Naive thymus-derived CD8-positive, alpha-beta T cell (primary cell): ENCODE measurements around the gene PLOD3. TPM values are rescaled to one million over a fixed set of nuclear protein-coding genes. Genes with fewer than 3 reads are reported as not detected.
A peak's percentile ranks its signal among the peaks of the same experiment; 100 is the strongest.

Experiments
- ATAC-seq, 2 donors: fragments of 150-1000 bp; cut with Tn5 transposase in 1 of 2; sonication (Bioruptor Pico), chemical (Tn5 transposase) in 1 of 2; 1 replicate in 1 of 2; 2 replicates in 1 of 2; pipeline ENCODE4 v1.10.0; 2021; ENCODE audit warnings: mild to moderate bottlenecking in 2 of 2, moderate library complexity in 2 of 2
- POLR2A ChIA-PET: fragments of 350-600 bp; sonication (Branson Sonifier 250); formaldehyde crosslinking; loops from one replicate; lab custom pipeline; 2021; ENCODE audit warnings: antibody characterized with exemption; lab: Charles Lee
- DNase-seq, 10 donors: peaks; one replicate each; pipeline versions ENCODE4 v3.0.0 to v3.0.0-alpha.2; 2020 to 2022
- H3K27ac Mint-ChIP-seq, 10 donors: one replicate each; pipeline ENCODE4 v1.8.0; 2020 to 2022; ENCODE audit warnings: mild to moderate bottlenecking in 10 of 10, mixed read lengths in 10 of 10, moderate library complexity in 4 of 10, inconsistent platforms in 1 of 10
- H3K27me3 Mint-ChIP-seq, 5 donors: one replicate each; pipeline ENCODE4 v1.8.0; 2021 to 2022; ENCODE audit warnings: mixed read lengths in 5 of 5
- H3K36me3 Mint-ChIP-seq, 3 donors: one replicate each; pipeline ENCODE4 v1.8.0; 2020 to 2022; ENCODE audit warnings: mixed read lengths in 3 of 3, mild to moderate bottlenecking in 2 of 3, inconsistent platforms in 1 of 3
- H3K4me1 Mint-ChIP-seq, 4 donors: one replicate each; pipeline ENCODE4 v1.8.0; 2021 to 2022; ENCODE audit warnings: mixed read lengths in 4 of 4
- H3K4me3 Mint-ChIP-seq, 10 donors: one replicate each; pipeline ENCODE4 v1.8.0; 2020 to 2022; ENCODE audit warnings: mild to moderate bottlenecking in 10 of 10, mixed read lengths in 10 of 10, moderate library complexity in 6 of 10, inconsistent platforms in 1 of 10
- H3K9me3 Mint-ChIP-seq, 9 donors: one replicate each; pipeline ENCODE4 v1.8.0; 2020 to 2022; ENCODE audit warnings: mixed read lengths in 9 of 9, mild to moderate bottlenecking in 3 of 9, inconsistent platforms in 1 of 9, moderate library complexity in 1 of 9
- polyA plus RNA-seq, 3 donors: library from polyadenylated mRNA; unstranded; fragments of 300-500 nt; fragmentation: Illumina TruSeq; gene quantifications; one replicate each; pipeline ENCODE4 v1.2.3, GENCODE V29; 2021
- total RNA-seq, 8 experiments: library from RNA in 2 of 8; stranded (reverse) in 2 of 8; gene quantifications; one replicate each; pipeline ENCODE4 v1.2.3 and lab custom pipeline; 2021 to 2026

Gene PLOD3
- total and polyA plus RNA-seq, 5 experiments from 2014 or later, result 8.4 to 34.1 (median 12.4) TPM

- POLR2A ChIA-PET, result interaction anchor here (0.6 to 1.9 kb wide), 2 partner anchors 10 to 125 kb away, joined by 3 to 6 read pairs; no protein-coding TSS in a partner anchor
- H3K4me1 Mint-ChIP-seq, result peaks cover 44 to 64% (median 62%) of the 10 kb centered on the region in 4 donors
- H3K27me3 Mint-ChIP-seq, result peaks cover 40 to 77% (median 54%) of the 10 kb centered on the region in 5 donors
- H3K4me3 Mint-ChIP-seq, result peak overlapping the region; percentile 50 to 99 (median 76)
- ATAC-seq (no peak), DNase-seq (no peak)
- H3K36me3 Mint-ChIP-seq, result peaks cover 0 to 6% (median 3%) of the 10 kb centered on the region in 3 donors
- no peaks in the 10 kb centered on the region for H3K9me3 Mint-ChIP-seq
- H3K27ac Mint-ChIP-seq, result peak overlapping the region in 5 of 10 donors; percentile 48 to 95 (median 89)
Observed at GRCh38 chr7:101165958-101166647, 51.3 kb downstream of the PLOD3 start.

DNA sequence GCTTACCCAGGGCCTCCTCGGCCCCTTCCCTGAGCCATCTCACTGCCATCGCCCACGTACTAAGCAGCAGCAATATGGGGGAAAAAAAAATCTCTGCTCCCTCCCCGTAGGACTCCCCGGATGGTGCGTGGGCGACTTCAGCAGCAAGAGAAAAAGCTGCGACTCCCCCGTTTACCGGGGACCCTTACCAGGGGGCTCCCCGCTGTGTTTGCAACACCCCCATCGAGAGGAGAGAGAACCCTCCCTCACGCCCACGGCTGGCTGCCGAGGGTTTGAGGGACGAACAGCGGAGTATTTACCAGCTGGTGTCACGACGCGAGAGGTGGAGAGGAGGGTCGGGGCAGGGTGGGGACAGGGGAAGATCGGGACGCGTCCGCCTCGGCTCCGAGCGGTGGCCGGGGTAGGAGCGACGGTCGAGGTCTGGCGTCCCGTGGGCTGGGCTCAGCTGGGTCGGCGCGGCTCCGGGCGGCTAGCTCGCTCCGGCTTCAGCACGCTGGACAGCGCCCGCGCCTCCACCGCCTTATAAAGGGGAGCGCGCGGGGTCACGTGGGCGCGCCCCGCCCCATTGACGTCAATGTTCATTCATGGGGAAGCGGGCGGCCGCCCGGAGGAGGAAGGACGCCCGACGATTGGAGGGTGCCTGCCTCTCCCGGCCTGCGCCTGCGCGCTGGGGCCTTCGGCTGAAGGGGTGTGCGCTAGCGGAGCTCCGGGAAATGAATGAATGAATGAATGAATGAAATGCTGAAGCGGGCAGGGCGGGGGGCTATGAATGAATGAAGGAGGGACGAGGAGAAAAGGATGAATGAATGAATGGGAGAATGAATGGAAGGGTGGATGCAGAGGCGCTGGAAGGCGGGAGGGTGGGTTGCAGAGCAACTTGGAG lies 52.1 kb downstream of the PLOD3 start, which contains the start of gene VGF:
Gene VGF (minus strand): TSS at position 495 of the 883 bp plus-strand sequence. CDS start 726 bp downstream, outside the sequence.
- peaks cover 36 to 57% (median 54%) of the 10 kb centered on the region in 4 donors for H3K4me1 Mint-ChIP-seq

GRCh38 chr7:101164071-101164840 lies 53.1 kb downstream of the PLOD3 start:
- peaks cover 0 to 19% (median 6%) of the 10 kb centered on the region in 3 donors for H3K36me3 Mint-ChIP-seq
- no peaks in the 10 kb centered on the region for H3K9me3 Mint-ChIP-seq
- ATAC-seq (no peak), DNase-seq (no peak)
- H3K4me3 Mint-ChIP-seq, result peak overlapping the region; percentile 51 to 99 (median 76)
- H3K27me3 Mint-ChIP-seq, result peaks cover 26 to 65% (median 37%) of the 10 kb centered on the region in 5 donors
- POLR2A ChIA-PET, result interaction anchor here (0.6 to 1.9 kb wide), 3 partner anchors 8 to 483 kb away, joined by 3 to 6 read pairs (median 3); no protein-coding TSS in a partner anchor
- H3K27ac Mint-ChIP-seq, result peak overlapping the region in 1 of 10 donors; percentile 48
- peaks cover 30 to 46% (median 43%) of the 10 kb centered on the region in 4 donors for H3K4me1 Mint-ChIP-seq

More for the DNA sequence above, 52.1 kb downstream of the PLOD3 start, which contains the start of gene VGF:
- Mint-ChIP-seq H3K36me3 (peaks cover 0 to 10% (median 3%) of the 10 kb centered on the region in 3 donors), H3K27me3 (peaks cover 34 to 70% (median 46%) of the 10 kb centered on the region in 5 donors), H3K4me3 (peak within 1 kb of the TSS; percentile 56 to 99 (median 76)), H3K9me3 (no peaks in the 10 kb centered on the region), H3K27ac (peak within 1 kb of the TSS in 9 of 10 donors; percentile 42 to 95 (median 65))
- ATAC-seq (peak; percentile 74 to 87), DNase-seq (peak; percentile 85 to 96 (median 90))
- POLR2A ChIA-PET, result interaction anchor here (0.6 to 1.9 kb wide), 3 partner anchors 10 to 126 kb away, joined by 3 to 6 read pairs (median 3); no protein-coding TSS in a partner anchor

- Mint-ChIP-seq H3K27ac (no peak overlapping the region), H3K36me3 (peaks cover 0 to 21% (median 6%) of the 10 kb centered on the region in 3 donors), H3K4me1 (peaks cover 26 to 42% (median 37%) of the 10 kb centered on the region in 4 donors), H3K4me3 (peak overlapping the region; percentile 64 to 99 (median 76)), H3K9me3 (no peaks in the 10 kb centered on the region), H3K27me3 (peaks cover 22 to 58% (median 32%) of the 10 kb centered on the region in 5 donors)
- peak in 1 of 2 donors; percentile 28 for ATAC-seq
- no peak for DNase-seq
- POLR2A ChIA-PET, result interaction anchor here (0.6 to 1.1 kb wide), 2 partner anchors 19 to 483 kb away, joined by 3 read pairs; no protein-coding TSS in a partner anchor
Observed at GRCh38 chr7:101163279-101164070, 53.9 kb downstream of the PLOD3 start.

DNA sequence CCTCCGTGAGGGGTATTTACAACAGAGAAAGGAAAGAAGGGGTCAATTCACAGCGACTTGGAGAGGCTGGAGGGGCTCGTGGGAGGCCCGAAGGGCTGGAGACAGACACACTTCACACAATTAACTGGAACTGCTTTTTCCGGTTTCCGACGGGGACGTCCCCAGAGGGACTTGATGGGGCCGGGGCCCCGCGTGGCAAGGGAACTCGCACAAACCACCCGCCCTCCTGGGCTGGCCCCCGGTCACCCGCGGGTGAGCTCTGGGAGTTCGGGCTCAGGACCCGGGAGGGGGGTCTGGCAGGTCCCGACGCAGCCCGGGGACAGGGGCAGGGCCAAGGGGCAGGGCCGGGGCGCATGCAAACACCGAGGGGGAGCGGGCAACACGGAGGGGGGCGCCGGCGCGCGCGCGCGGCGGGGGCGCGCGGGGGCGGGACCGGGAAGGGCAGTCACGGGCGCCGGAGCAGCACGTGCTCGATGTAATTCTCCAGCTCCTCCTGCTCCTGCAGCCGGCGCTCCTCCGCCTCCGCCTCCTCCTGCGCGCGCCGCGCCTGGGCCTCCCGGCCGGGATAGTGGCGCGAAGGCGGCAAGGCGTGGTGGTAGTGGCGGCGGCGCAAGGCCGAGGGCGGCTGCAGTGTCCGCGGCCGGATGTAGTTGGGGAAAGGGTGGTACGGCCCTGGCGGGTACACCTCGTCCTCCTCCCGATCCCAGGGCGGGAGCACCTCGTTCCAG lies 54.7 kb downstream of the PLOD3 start:
- Mint-ChIP-seq H3K36me3 (peaks cover 0 to 29% (median 12%) of the 10 kb centered on the region in 3 donors), H3K27ac (no peak overlapping the region), H3K27me3 (peaks cover 15 to 50% (median 26%) of the 10 kb centered on the region in 5 donors), H3K9me3 (no peaks in the 10 kb centered on the region), H3K4me3 (peak overlapping the region; percentile 71 to 99 (median 78)), H3K4me1 (peaks cover 22 to 37% (median 32%) of the 10 kb centered on the region in 4 donors)
- POLR2A ChIA-PET, result interaction anchor here (1.1 kb wide), 1 partner anchor 19 kb away, joined by 3 read pairs; no protein-coding TSS in a partner anchor
- ATAC-seq (no peak), DNase-seq (no peak)

- DNase-seq (no peak), ATAC-seq (no peak)
- Mint-ChIP-seq H3K9me3 (no peaks in the 10 kb centered on the region), H3K36me3 (peaks cover 0 to 35% (median 12%) of the 10 kb centered on the region in 3 donors), H3K4me3 (peak overlapping the region; percentile 66 to 84 (median 78)), H3K27me3 (peaks cover 10 to 42% (median 18%) of the 10 kb centered on the region in 5 donors), H3K4me1 (peaks cover 17 to 30% (median 24%) of the 10 kb centered on the region in 4 donors), H3K27ac (no peak overlapping the region)
- POLR2A ChIA-PET, result no interaction called here
Observed at GRCh38 chr7:101161692-101162471, 55.5 kb downstream of the PLOD3 start.

- H3K4me3 Mint-ChIP-seq, result peak overlapping the region in 1 of 10 donors; percentile 41
- POLR2A ChIA-PET, result interaction anchor here (0.5 kb wide), 1 partner anchor 70 kb away, joined by 3 read pairs; no protein-coding TSS in a partner anchor
- no peaks in the 10 kb centered on the region for H3K9me3 Mint-ChIP-seq
- H3K27me3 Mint-ChIP-seq, result peaks cover 7 to 34% (median 14%) of the 10 kb centered on the region in 5 donors
- ATAC-seq (no peak), DNase-seq (no peak)
- H3K4me1 Mint-ChIP-seq, result peaks cover 11 to 25% (median 17%) of the 10 kb centered on the region in 4 donors
- H3K36me3 Mint-ChIP-seq, result peaks cover 0 to 36% (median 12%) of the 10 kb centered on the region in 3 donors
- H3K27ac Mint-ChIP-seq, result no peak overlapping the region
Observed at GRCh38 chr7:101160910-101161309, 56.5 kb downstream of the PLOD3 start.

DNA sequence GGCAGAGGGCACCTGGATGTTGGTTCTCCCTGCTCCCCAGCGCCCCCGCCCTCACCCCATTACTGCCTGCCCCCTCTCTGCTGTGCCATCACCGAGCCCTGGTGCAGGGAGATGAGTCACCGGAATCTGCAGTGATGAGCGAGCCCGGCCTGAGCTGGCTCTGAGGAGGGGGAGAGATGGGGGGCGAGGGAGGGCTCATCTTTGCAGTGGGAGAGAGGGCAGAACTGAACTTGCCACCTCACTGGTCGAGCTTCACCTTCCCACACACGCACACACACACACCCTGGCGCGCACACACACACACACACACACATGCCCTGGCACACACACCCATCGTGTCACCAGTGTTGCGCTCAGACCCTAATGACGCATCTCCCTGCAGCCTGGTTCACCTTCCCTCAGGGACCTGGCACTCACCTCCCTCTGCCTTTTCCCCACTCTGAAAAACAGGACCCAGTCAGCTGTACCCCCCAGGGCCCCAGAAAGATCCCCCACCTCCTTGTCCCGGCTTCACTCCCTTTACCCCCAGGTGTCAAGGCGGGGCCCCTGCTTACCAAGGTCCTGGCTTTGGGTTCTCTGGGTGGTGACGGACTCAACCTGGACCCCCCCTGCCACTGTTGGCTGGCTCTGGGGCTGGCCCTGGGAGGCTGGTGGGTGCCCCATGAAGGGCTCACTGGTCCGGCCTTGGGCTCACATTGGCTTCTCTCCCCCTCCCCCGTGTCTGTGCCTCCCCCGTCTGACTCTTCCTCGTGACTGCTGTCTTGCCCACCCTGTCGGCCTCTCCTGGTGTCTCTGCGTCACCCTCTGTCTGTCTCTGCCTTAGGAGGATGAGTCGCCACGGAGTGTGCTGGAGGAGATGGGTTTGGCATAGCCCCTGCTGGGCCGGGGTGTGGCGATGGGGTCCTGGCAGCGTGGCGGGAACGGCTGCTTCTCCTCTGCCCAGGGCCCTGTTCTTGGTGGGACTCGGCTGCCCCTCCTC lies 57.4 kb downstream of the PLOD3 start:
- Mint-ChIP-seq H3K9me3 (no peaks in the 10 kb centered on the region), H3K4me3 (no peak overlapping the region), H3K27ac (no peak overlapping the region), H3K36me3 (peaks cover 0 to 29% (median 9%) of the 10 kb centered on the region in 3 donors), H3K4me1 (peaks cover 10 to 23% (median 16%) of the 10 kb centered on the region in 4 donors), H3K27me3 (peaks cover under 1 to 24% (median 5%) of the 10 kb centered on the region in 5 donors)
- POLR2A ChIA-PET, result interaction anchor here (0.5 to 0.7 kb wide), 2 partner anchors 47 to 71 kb away, joined by 3 to 4 read pairs; no protein-coding TSS in a partner anchor
- ATAC-seq, result no peak
- DNase-seq, result no peak
